Activated T-helper 1 cell treated with Interleukin-2 at 50 U/mL for 16 hours (primary cell): ENCODE results near the gene CD34.

Source experiments
- DNase-seq: peaks from one replicate; pipeline ENCODE4 v3.0.0-alpha.2; 2020; ENCODE audit warnings: low read depth

Gene CD34

GRCh38 chr1:207873055-207873890 lies 37.7 kb downstream of the CD34 start:
- DNase-seq = no peak

GRCh38 chr1:207872621-207873020 lies 38.3 kb downstream of the CD34 start:
- DNase-seq = no peak

DNA sequence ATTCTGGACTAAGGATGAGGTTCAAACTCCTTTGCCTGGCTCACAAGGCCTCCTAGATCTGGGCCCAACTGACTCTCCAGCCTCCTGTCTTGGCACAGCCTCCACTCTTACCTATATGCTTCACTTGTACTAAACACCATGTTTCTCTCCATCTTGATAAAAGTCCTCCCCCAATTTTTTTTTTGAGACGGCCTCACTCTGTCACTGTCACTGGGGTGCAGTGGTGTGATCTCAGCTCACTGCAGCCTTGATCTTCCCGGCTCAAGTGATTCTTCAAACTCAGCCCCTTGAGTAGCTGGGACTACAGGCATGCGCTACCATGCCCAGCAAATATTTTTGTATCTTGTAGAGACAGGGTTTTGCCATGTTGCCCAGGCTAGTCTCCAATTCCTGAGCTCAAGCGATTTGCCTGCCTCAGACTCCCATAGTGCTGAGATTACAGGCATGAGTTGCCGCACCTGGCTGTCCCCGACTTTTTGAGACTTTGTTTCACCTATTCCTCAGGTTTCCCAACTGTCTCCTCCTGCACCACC lies 39.7 kb downstream of the CD34 start:
- DNase-seq = no peak

GRCh38 chr1:207870306-207871031 lies 40.5 kb downstream of the CD34 start:
- no peak for DNase-seq

GRCh38 chr1:207869859-207870258 lies 41.1 kb downstream of the CD34 start:
- DNase-seq = no peak

GRCh38 chr1:207868774-207869721 lies 41.9 kb downstream of the CD34 start:
- DNase-seq = peak; percentile 68

- DNase-seq = no peak
Measured at GRCh38 chr1:207868251-207868773, 42.6 kb downstream of the CD34 start.

DNA sequence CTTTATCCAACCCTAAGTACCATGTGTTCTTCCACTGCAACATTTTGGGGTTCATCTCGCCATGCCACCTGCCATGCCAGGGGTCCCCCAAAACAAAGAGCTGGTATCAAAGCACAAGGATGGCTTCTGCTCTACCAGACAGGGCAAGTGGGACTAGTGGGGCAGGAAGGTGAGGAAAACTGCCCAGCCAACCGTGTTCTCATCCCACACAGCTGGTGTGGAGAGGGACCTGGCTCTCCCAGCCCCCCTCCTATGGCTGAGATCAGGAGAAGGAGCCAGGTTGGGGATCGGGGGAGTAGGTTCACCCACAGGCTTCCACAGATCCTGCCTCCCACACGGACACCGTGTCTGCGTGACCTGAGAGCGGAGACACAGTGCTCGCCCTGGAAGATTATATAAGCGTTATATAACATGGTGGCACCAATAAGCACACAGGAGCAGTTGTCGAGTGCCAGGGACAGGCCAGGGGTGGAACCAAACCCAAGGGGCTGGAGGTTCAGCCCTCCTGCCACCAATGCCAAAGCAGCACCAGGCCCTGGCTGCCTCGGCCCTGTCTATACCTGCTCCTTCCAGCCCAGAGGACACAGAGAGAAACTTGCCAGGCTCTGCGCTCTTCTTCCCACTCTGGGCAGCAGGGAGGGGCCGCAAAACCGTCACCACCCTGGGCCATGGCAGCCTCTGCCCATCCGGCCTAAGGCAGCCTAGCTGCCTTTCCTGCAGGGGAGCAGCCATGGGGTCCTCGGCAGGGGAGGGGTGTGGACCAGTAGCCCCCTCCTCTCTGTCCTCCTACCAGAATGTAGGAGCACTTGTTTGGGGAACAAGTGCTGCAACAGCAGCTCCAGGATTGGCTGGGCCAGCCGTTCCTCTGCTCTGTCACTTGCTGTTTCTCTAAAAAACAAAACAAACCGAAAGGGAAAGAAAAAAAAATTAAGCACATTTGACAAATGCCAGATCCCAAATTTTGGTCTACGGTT lies 43.5 kb downstream of the CD34 start:
- DNase-seq = peak; percentile 13

- no peak for DNase-seq
Measured at GRCh38 chr1:207866471-207867135, 44.3 kb downstream of the CD34 start.

DNA sequence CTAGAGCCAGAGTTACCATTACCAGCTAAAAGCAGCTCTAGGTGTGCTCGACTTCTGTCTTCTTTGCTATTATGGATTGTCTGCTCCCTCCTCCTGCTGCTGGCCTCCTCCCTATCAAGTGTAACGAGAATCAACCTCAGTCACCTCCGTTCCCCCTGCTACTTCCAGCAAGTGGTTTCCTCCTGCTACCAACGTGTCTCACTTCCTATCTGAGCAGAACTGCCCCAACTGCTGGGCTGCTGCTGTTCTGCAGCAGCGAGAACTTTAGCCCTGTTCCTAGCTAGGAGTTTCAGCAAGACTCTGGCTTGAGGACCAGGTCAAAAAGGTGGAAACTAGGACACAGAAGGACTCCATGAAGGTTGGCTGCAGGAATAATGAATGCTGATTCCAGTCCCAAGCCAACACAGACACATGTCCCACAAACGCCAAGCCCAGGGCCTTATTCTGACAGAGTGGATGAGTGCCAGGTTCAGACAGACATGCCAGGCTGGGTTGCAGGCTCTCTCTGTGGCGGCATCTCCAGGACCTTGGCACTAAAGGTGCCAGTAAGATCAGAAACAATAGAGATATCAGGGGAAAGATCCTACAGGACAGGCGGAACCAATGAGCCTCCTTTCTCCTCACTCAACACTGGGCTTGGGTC lies 46.9 kb downstream of the CD34 start:
- DNase-seq = peak; percentile 24

DNA sequence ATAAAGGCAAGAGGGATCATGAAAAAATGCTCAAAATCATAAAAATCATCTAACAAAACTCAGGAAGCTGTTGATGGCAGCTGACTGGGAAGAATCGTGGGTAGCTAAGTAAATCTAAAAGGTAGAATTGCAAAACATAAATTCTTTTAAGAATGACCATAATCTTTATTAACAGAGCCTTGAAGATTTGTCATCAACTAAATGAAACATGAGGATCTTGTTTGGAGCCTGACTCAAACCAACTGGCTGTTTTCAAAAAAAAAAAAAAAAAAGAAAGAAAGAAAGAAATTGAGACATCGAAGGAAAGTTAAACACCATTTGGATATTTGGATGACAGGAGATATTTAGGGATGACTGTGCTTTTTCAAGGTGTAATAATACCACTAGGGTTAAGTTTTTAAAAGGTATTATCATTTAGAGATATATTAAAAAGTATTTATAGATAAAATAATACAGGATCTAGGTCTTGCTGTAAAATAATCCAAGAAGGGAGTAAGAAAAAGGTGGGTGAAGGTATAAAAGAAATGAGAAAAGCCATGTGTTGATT lies 48.6 kb downstream of the CD34 start:
- DNase-seq = no peak

DNA sequence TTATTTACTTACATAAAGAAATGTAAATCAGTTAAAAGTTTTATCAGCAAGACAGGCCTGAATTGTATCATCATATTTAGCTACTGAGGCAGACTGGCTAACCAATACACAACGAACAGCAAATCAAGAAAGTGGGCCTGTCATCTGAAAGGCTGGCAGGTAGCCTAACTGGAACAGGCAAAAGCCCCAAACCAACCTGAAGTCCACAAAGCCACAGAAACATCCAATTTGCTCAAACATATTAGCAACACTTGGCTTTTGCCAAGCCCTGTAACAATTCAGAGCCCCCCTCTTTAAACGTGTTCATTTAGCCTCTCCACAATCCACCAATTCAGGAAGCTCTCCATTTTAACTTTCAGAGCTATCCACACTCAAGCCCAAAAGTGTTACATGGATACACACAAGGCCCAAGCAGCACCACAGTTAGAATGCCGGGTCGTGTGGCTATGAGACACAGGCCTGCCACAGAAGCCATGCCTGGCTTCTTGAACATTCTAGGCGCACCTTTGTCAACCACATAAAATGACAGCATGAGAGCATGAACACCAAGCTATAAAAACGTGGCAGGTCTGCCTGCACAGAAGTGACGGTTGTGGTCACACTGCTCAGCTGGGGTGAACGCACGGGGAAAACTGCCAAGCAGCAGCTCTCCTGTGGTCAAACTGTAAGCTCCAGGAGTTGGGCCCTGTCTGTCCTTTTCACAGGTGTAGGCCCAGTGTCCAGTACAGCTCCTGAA lies 49.3 kb downstream of the CD34 start:
- DNase-seq = no peak

DNA sequence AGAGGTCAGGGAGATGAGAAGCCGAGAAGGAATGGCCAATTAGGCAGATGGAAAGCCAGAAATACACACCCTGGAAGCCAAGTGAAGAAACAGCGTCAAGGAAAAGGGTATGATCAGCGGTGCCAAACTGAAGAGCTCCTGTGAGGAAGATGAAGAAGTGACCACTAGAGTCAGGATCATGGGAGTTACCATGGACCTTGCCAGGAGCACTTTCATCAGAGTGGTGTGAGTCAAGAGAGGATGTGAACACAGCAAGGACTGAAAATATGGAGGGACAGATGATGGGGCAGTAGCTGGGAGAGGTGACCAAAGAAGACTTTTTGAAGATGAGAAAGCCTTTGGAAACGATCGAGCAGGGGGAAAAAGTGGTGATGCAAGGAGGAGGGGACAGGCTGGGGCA lies 50.4 kb downstream of the CD34 start:
- DNase-seq = no peak

DNA sequence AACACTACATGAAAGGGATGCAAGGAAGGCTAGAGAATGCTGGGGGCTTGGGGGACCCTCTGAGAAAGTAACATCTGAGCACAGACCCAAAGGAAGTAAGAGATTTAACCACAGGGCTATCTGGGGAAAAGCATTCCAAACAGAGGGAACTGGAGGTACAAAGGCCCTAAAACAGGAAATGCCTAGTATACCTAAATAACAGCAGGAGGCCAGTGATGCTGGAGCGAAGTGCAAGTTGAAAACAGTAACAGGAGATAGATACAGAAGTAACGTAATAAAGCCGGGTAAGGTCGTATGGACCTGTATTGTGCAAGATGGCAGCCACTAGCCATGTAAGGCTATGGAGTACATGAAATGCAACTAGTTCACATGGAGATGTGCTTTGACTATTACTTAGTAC lies 52.1 kb downstream of the CD34 start:
- no peak for DNase-seq

DNA sequence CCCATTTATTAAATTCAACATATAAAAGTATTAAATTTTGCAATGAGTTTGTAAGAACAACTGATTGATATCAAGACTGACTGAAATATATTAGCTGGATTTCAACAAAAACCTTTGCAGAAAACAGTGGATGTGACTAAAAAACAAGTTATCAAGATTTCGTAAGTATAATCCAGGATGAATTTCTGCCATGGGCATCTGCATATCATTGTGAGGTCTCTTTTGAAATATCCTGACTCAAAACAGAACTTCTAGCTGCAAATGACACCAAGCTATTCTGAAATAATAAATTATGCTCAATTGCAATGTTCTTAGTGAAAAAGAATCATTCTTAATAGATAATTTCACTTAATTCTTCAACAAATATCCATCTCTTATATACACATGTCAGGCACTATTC lies 52.6 kb downstream of the CD34 start:
- DNase-seq = no peak

DNA sequence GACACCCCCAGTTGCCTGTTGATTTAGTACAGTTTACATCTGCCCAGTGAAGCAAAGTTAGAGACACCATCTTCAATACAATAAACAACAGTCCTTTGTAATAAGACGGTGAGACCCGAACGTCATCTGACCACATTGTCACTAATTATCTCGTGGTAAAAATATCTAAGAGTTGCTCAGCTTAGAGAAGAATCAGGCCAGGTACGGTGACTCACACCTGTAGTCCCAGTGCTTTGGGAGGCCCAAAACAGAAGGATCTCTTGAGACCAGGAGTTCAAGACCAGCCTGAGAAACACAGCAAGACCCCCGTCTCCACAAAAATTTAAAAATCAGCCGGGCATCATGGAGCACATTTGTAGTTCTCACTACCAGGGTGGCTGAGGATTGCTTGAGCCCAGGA lies 53.5 kb downstream of the CD34 start:
- DNase-seq = no peak

GRCh38 chr1:207856276-207857023 lies 54.5 kb downstream of the CD34 start:
- DNase-seq = no peak

- DNase-seq = no peak
Measured at GRCh38 chr1:207854001-207854400, 56.9 kb downstream of the CD34 start.
